Activated T-cell treated with anti-CD3 and anti-CD28 coated beads for 4 hours (primary cell): Measurements from ENCODE around the gene ARAF.
"Not testable (repeated sequence)": the region's sequence is repeated elsewhere in the genome, so short reads cannot be mapped to it uniquely, and the experiment has no call there.

Source experiments
- DNase-seq: peaks from one replicate; pipeline ENCODE4 v3.0.0-alpha.2; 2020

Gene ARAF

GRCh38 chrX:47560934-47561658 lies at the start of gene ARAF:
Gene ARAF (plus strand): TSS chrX:47561205. CDS start chrX:47562968, 1,763 bp downstream.
- peak; percentile 89 for DNase-seq

- not testable (repeated sequence) for DNase-seq
Observed at GRCh38 chrX:47512383-47512782, 48.6 kb upstream of the ARAF start.

GRCh38 chrX:47513034-47513965 lies 47.7 kb upstream of the ARAF start:
- DNase-seq, result peak; percentile 1

GRCh38 chrX:47514533-47515235 lies 46.3 kb upstream of the ARAF start:
- no peak for DNase-seq

- no peak for DNase-seq
Observed at GRCh38 chrX:47515941-47516665, 44.9 kb upstream of the ARAF start.

- no peak for DNase-seq
Observed at GRCh38 chrX:47518144-47518543, 42.9 kb upstream of the ARAF start.

GRCh38 chrX:47523297-47523696 lies 37.7 kb upstream of the ARAF start:
- DNase-seq, result peak; percentile 73

GRCh38 chrX:47523713-47524166 lies 37.3 kb upstream of the ARAF start:
- no peak for DNase-seq

GRCh38 chrX:47529548-47529947 lies 31.5 kb upstream of the ARAF start:
- no peak for DNase-seq

- DNase-seq, result no peak
Observed at GRCh38 chrX:47530049-47530448, 31.0 kb upstream of the ARAF start.

GRCh38 chrX:47539860-47540259 lies 21.1 kb upstream of the ARAF start:
- DNase-seq, result no peak

- DNase-seq, result no peak
Observed at GRCh38 chrX:47540754-47541538, 20.1 kb upstream of the ARAF start.

- no peak for DNase-seq
Observed at GRCh38 chrX:47543496-47543895, 17.5 kb upstream of the ARAF start.

GRCh38 chrX:47556045-47556623 lies 4.9 kb upstream of the ARAF start:
- DNase-seq, result peak; percentile 67

- no peak for DNase-seq
Observed at GRCh38 chrX:47558436-47558835, 2.6 kb upstream of the ARAF start.

- no peak for DNase-seq
Observed at GRCh38 chrX:47560179-47560933, 649 bp upstream of the ARAF start.

- DNase-seq, result no peak
Observed at GRCh38 chrX:47561659-47562151, 700 bp downstream of the ARAF start.

GRCh38 chrX:47562615-47563243 lies 1.7 kb downstream of the ARAF start:
- no peak for DNase-seq

- no peak for DNase-seq
Observed at GRCh38 chrX:47563801-47564315, 2.9 kb downstream of the ARAF start.
